ENCODE results near the gene TFAP2E.

The TFAP2E gene

DNA sequence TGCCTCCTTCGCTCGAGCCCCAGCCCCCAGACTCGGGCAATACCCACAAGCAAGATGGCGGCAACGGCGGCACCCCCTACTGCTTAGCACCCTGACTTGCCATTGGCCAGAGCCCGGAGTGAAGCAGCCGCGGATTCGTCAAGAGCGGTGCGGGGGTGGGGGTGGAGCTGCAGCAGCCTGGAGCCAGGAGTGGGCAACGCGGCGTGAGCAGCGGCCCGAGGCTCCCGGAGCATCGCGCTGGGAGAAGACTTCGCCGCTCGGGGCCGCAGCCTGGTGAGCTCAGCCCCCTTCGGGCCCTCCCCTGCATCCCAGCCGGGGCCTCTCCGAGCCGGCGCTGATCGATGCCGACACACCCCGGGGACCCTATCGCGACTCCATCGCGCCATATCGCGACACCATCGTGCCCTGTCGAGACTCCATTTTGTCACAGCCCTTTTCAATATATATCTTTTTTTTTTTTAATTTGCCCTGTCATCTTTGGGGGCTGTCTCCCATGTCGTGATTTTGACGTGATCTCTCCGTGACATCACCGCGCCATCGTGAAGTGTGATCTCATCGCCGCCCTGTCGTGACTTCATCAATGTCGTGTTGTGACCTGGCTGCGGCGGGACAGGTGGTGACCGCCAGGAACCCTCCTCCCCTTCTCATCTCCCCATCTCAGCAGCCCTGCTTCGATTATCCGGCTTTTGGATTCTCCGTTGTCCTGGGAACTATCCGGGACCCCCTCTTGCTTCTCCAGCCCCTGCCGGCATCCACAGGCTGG, 15.3 kb upstream of the TFAP2E start, which contains the start of gene NCDN:
Gene NCDN, plus strand, starts transcription at position 189 of the 763 bp plus-strand sequence. Its CDS starts 392 bp downstream, at position 581.
- DNase-seq, result peak; percentile 98

DNA sequence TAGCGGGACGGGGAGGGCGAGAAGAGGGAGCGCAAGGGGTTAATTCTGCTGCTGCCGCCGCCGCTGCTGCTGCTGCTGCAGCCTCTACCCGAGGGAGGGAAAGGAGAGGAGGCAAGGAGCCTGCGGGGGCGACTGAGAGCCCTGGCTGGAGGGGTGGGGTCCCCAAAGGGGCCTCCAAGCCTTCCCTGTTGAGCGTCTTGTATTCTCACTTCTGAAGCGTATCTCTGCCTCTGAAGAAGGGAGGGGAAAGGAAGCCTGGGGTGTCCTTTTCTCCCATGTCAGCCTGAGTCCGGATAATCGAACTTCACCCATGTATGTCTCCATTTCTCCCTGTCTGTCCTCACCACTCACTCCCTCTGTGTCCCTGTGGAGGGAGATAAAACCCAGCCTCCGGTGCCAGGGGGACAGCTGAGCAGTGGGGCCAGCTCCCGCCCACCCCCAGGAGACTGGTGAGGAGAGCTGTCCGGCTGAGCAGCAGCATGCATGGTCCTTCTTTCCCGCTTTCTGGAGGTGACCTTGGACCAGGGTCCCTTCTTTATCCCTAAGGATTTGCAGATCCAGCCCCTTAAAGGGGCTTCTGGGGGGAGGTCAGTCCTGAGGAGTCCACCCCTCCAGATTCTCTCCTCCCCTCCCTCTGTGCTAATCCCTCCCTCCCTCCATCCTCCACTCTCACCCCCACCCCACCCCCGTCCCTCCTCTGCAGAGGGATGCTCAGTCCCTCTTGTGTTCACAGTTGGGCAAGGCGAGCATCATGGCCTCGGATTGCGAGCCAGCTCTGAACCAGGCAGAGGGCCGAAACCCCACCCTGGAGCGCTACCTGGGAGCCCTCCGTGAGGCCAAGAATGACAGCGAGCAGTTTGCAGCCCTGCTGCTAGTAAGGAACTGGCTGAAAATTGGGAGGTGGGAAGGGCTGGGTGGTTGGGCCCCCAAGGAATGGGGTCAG, 14.5 kb upstream of the TFAP2E start:
- no peak for DNase-seq

DNA sequence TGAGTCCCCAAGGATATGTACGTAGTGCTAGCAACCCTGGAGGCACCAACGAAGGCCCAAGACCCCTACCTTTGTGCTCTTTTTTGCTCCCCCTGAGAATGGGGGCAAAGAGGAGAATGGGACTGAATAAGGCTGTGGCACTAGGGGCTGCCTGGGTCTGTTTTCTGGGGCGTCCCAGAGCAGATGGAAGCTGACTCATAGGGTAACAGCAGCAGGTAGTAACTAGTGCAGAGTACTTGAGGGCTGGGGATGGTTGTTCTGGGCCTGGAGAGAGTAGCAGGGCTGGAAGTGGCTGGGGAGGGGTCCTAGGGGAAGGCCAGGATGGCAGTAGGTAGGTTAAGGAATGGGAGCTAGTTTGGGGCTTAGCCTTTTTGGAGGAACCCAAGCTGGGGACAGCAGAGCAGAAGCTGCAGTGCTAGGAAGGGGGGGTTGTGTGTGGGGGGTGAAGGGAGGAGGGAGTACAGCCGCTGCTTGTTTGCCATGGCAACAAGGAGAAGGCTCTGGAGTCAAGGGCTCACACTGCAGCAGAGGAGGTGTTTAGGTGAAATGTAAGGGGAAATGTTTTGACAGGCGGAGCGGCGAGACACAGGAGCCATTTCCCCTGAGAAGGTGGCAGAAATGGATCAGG, 13.7 kb upstream of the TFAP2E start:
- DNase-seq, result no peak

- no peak for DNase-seq
These were observed 12.6 kb upstream of the TFAP2E start for GRCh38 chr1:35560256-35561225.

DNA sequence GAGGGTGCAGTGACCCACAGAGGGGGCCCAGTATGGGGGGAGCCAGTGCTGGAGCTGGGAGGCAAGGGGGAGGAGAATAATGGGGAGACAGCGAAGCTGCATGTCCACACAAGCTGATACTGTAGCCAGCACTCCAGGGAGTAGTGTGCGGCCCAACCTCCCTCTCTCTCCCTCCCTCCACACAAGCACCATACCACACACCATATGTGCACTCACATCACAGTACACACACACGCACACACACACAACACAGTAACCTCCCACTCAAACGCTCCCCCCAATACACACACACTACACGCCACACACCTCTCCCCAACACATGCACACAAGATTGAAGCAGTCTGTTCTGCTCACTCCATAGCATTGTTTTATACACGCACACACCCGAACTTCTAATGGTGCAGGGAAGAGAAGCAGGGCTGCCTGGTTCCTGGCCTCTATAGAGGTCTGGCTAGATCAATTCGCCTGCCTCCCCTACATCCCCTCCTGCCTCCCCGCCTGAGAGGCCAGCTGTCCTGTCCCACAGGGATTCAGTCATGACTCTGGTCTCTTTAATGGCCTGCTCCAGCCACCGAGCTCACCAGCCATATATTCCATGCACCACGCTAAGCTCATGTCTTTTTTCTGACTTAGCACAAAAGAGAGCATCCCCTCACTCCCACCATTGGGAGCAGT, 11.7 kb upstream of the TFAP2E start:
- no peak for DNase-seq

DNA sequence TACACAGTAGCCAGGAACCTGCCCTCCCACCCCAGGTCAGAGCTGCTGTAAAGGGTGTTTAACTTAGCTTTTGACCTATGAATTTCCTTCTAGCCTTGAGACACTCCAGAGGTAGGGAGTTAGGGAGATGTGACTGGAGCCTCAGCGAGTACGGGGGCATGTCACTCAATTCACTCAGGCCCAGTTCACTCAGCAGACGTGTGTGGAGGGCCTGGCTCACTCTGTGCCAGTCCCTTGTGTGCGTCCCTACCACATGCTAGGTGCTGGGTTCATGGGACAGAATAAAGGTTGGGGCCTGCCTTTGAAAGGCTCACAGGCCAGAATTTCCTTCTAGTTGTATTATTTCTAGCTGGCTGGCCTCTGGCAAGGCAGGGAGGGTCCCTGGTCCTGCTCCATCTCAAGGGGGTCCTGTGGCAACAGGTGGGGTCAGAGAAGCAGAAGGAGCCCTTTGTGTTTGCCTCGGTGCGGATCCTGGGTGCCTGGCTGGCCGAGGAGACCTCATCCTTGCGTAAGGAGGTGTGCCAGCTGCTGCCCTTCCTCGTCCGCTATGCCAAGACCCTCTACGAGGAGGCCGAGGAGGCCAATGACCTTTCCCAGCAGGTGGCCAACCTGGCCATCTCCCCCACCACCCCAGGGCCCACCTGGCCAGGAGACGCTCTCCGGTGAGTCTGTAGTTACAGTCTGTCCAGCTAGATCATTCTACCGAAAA, 11.0 kb upstream of the TFAP2E start:
- DNase-seq, result no peak

GRCh38 chr1:35563166-35563565, 9.9 kb upstream of the TFAP2E start:
- no peak for DNase-seq

DNA sequence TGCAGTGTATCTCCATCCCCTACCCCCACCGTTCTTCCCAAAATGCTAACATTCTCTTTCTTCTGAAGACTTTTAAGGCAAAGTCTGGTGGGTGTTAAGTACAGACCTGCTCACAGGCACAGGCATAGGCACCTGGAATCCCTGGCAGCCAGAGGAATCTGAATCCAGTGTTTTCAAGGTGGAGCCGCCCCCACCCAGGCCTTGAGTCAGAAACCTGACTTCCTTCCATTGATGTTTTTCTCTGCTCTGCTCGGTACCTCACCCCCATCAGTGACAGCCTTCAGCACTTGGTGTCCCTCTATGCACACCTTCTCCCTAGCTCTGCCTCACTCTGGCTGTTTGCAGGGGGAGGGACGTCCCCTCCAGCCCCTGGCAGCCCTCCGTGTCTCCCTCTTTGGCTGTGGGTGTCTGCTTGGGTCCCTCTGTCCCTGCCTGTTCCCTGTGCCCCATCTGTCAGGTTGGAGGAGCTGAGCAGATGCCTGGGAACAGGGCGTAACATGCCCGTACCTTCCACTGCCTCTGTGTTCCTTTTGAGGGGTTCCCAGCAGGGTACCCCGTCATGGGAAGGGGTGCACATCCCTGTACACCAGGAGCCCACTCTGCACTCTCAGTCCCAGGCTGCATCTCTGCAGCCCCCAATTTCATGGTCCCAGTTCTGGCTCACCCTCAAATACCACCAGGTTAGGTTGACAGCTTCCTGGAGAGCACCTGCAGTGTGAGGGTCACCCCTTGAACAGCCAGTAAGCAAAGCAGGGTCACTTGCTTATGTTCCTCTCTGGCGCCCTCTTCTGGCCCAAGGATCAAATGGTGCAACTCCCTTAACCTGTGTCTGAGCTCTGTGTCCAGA, 8.9 kb upstream of the TFAP2E start:
- DNase-seq, result peak; percentile 89

DNA sequence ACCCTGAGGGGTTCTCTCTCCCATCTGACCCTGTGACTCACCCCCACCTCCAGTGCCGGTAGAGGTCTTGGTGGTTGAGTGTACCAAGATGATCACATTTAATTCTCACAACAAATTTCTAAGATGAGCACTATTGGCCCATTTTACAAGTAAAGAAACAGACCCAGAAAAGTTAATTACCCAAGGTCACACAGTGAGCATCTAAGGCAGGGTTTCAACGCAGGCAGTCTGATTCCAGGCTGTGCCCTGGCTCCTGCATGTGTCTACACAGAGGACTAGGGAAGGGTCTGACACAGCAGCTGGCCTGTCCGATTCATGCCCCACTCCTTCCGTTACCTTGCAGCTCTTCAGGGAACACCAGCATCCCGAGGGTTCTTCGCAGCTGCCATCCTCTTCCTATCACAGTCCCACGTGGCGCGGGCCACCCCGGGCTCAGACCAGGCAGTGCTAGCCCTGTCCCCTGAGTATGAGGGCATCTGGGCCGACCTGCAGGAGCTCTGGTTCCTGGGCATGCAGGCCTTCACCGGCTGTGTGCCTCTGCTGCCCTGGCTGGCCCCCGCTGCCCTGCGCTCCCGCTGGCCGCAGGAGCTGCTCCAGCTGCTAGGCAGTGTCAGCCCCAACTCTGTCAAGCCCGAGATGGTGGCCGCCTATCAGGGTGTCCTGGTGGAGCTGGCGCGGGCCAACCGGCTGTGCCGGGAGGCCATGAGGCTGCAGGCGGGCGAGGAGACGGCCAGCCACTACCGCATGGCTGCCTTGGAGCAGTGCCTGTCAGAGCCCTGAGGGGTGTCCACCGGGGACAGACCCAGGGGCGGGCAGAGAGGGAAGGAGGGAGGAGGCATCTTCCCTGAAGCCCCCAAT, 8.0 kb upstream of the TFAP2E start:
- no peak for DNase-seq

- DNase-seq, result no peak
These were observed 7.4 kb upstream of the TFAP2E start for GRCh38 chr1:35565742-35566133.

- DNase-seq, result no peak
These were observed 5.1 kb upstream of the TFAP2E start for GRCh38 chr1:35567947-35568558.

DNA sequence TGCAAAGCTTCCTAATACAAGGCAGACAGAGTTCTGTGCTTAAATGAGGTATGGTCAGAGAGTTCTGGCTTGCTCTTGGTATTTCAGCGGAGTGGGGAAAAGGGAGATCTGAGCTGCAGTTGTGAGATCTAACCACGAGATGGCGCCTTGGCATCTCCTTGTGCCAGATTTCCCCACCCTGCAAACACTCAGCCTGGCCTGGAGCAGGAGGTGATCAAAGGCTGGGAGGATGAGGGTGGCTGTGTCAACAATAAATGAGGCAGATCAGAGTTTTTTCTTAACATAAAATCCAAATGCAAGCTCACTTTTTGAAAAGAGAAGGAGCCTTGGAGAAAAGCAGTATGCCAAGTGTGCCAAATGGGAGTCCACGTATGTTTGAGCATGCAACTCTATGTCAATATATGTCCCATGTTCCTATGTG, 4.1 kb upstream of the TFAP2E start:
- peak; percentile 77 for DNase-seq

- no peak for DNase-seq
These were observed 3.2 kb upstream of the TFAP2E start for GRCh38 chr1:35569936-35570335.

GRCh38 chr1:35570589-35571137, 2.5 kb upstream of the TFAP2E start:
- no peak for DNase-seq

DNA sequence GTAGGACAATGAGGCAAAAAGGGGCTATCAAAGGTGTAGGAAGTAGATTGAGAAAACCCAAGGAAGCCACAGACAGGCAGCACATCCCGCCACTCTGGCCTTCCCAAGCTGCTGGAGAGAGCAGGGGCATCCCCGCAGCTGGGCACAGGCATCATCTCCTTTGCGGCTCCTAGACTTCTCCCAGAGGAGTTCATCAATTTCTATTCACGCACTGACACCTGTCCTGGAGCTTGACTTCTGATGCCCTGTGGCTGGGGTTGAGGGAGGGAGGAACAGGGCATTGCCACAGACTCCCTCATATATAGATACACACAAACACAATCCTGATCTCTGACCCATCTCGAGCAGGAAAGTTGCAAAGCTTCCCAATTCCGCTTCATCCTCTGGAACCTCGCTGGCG, 1.9 kb upstream of the TFAP2E start:
- no peak for DNase-seq

- DNase-seq, result no peak
These were observed 818 bp upstream of the TFAP2E start for GRCh38 chr1:35572296-35572695.

- no peak for DNase-seq
These were observed 1.1 kb downstream of the TFAP2E start for GRCh38 chr1:35574125-35574654.
